ENCODE measurements around the gene MARCKSL1.
"Not testable (repeated sequence)": the region's sequence is repeated elsewhere in the genome, so short reads cannot be mapped to it uniquely, and the experiment has no call there.

The MARCKSL1 gene

GRCh38 chr1:32284777-32285176 is 51.3 kb downstream of the MARCKSL1 start:
- H3K79me2 ChIP-seq (ENCODE audit: control insufficient read depth, insufficient read depth, low read length, unreplicated experiment); H3K4me3 ChIP-seq (ENCODE audit: low read depth, low read length); H3K36me3 ChIP-seq (ENCODE audit: insufficient read depth, low read length); H3K27ac ChIP-seq (ENCODE audit: low read depth, low read length); H2AFZ ChIP-seq (ENCODE audit: low read length, unreplicated experiment); H3K4me1 ChIP-seq (ENCODE audit: control insufficient read depth, insufficient read depth, low read length, unreplicated experiment); H3K27me3 ChIP-seq (ENCODE audit: insufficient read depth, low read length): not testable (repeated sequence)

All from ACC112 (cell line).